HTERT RPE-1 (cell line): Measurements from ENCODE around the gene ENKD1.

Source experiments
- in situ Hi-C: fragments of 300-500 bp; cut with MboI; formaldehyde crosslinking; loops from 4 replicates; pipeline ENCODE4 v1.14.3; 2020; ENCODE audit warnings: low sequenced_read_pairs

ENKD1 gene

DNA sequence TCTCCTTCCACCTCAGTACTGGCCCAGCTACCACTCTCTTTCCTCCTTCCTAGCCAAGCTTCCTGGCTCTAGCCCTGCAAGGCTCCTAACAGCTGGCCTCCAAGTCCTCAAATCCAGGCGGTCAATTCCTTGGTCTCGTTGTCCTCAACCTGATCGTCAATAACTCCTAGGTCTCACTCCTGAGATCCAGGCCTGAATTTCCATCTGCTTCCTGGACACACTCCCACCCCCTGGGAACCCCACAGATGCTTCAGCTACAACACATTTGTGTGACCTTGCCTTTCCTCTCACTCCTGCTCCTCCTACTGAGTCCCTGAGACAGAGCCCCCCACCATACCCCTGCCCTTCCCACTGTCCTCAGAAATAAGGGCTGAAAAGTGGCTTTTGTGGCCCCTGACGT is 2.3 kb downstream of the ENKD1 start:
- in situ Hi-C loops: no loop called here

DNA sequence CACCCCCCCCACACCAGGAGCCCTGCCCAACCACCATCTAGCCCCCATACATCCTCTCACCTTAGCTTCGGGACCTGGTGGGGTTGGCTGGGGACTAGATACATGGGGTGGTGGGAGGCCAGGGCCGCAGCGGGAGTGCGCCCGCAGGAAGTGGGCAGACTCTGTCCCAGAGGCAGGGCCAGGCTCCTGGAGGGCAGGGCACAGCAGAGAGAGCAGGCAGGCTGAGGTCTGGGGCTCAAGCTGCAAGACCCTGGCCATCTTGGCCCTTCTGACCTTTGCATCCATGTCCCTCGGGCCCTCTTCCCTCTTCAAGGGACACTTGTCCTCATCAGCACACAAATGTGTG is 2.7 kb downstream of the ENKD1 start:
- in situ Hi-C loops: no loop called here

DNA sequence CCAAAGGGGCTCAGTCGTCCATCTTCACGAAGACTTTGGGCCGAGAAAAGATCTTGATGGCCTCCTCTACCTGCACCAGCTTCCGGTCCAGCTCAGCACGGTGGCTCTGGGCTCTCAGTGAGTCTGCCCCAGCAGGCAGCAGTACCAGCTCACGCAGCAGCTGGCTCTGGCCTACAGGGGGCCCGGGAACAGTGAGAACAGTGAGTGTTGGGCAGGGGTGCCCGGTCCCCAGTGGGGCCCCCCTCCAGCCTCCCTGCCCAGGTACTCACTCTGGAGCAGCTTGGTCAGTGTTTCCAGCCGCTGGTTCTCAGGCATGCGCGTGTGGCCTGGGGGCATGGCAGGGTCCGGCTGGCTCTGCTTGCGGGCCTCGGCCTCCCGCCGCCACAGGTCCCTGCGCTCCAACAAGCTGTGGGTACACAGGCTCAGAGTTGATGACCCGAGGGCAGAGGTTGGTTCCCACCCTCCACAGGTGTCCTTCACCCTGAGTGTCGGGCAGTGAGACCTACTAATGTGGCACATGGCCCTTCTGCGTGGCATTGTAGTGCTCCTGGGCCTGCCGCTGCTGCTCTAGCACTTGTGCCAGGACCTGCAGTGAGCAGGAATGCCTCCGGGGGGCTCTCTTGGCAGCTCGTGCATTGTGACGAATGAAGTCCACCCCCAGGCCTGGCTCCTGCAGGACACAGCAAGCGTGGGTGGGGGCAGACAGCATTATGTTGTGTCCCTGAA is 3.2 kb downstream of the ENKD1 start:
- in situ Hi-C loops: no loop called here

DNA sequence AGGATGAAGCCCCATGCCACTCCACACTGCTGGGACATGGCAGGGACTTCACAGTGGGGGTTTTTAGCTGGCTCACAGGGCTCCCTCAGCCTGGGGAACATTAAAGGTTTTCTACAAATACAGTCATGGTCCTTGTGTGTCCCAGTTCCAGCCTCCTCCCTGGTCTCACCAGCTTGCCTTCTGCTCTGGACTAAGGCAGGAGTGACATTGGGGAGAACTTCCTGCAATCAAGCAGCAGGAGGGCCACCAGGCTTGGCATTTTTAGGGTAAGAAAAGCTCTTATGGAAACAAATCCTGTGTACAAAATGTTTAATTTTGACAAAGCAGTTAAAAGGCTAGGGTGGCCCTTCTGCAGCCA is 3.9 kb downstream of the ENKD1 start:
- in situ Hi-C loops: no loop called here

DNA sequence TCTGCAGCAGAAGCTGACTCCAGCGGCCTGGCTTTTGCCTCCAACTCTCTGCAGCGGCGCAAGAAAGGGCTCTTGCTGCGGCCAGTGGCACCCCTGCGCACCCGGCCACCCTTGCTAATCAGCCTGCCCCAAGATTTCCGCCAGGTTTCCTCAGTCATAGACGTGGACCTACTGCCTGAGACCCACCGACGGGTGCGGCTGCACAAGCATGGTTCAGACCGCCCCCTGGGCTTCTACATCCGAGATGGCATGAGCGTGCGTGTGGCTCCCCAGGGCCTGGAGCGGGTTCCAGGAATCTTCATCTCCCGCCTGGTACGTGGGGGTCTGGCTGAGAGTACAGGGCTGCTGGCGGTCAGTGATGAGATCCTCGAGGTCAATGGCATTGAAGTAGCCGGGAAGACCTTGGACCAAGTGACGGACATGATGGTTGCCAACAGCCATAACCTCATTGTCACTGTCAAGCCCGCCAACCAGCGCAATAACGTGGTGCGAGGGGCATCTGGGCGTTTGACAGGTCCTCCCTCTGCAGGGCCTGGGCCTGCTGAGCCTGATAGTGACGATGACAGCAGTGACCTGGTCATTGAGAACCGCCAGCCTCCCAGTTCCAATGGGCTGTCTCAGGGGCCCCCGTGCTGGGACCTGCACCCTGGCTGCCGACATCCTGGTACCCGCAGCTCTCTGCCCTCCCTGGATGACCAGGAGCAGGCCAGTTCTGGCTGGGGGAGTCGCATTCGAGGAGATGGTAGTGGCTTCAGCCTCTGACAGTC is 4.5 kb downstream of the ENKD1 start:
- in situ Hi-C loops: no loop called here

DNA sequence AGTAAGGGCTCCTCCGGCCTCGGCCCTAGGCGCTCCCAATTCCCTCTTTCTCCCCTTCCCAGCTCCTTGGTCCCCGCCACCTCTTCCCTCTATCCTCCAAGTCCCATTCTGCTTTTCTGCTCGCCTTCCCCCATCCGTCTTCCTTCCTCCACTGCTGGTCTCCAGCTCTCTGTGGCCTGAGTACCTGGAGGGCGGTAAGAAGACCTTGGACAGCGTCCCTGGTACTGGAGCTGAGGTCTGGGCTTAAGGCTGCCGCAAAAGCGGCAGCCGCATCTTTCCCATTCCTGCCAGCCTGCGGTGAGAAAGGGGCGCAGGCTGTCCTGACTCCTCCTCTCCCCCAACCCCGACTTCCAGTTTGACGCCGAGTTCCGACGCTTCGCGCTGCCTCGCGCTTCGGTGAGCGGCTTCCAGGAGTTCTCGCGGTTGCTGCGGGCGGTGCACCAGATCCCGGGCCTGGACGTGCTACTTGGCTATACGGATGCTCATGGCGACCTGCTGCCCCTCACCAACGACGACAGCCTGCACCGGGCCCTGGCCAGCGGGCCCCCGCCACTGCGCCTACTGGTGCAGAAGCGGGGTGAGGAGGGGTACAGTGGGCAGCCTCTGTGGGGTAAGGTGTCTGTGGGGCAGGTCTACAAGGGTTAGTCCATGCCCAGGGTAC is 5.3 kb downstream of the ENKD1 start:
- in situ Hi-C loops: no loop called here

DNA sequence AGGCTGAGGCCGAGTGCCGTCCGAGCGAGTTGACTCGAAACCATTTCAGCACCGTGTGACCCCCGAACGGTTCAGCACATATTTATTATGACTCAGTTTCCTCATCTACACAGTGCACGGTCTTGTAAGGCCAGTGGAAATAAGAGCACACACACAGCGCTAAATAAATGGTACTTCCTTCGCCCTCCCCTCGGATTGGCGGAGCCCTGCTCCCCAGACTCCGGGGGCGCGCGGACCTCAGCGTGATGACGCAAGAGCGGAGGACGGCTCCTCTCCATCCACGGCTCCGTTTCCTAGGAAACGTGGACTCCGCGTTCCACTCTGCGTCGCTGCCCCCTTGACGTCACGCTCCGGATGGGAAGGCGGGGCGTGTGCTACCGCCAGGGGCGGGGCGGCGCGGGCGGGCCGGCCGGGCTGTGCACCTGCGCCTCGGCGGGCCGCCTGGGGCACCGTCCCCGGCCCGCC is 6.0 kb downstream of the ENKD1 start, which contains the start of gene PARD6A:
Gene PARD6A, plus strand, starts transcription at position 397 of the 465 bp plus-strand sequence. CDS start 79 bp downstream, outside the sequence.
- in situ Hi-C loops: no loop called here

DNA sequence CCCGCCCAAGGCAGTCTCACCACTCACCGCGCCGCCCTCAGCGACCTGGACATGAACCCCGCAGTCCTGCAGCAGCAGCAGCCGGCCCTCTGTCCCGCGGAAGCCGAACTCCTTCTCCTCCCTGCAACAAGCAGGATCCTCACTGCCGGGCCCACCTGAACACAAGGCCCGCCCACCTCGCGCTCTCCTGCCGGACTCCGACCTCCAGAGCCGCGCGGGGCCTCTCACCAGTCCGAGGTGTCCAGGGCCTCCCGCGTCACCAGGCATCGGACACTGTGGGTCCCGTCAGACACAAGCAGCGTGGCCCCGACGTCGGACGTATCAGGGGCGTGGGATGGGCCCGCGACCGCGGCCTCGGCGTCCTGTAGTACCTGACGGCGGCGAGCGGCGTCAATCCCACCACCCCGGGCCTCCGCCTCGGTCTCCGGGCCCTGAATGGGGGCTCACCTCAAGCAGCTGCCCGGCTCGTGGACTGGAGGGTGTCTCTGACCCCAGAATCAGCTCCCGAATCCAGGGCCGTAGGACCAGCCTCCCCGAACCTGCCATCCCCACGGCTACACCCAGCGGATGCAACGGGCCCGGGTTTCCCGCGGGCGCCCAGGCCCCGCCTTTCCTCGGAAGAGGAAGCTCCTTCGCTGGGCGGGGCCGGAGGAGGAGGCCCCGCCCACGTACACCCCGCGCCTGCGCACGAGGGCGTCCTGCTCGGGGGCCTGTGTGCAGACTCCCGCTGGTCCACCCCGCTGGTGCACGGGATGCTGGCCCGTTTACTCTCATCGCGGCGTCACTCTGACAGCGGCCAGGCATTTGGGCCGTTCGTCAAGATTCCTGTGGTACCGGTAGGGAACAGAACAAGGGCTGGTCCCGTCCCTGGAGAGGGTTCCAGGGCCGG is 6.6 kb downstream of the ENKD1 start, which contains the start of gene ACD:
Gene ACD, minus strand, starts transcription at position 586 of the 889 bp plus-strand sequence. Its CDS starts 40 bp downstream, at position 546.
- in situ Hi-C loops: no loop called here

DNA sequence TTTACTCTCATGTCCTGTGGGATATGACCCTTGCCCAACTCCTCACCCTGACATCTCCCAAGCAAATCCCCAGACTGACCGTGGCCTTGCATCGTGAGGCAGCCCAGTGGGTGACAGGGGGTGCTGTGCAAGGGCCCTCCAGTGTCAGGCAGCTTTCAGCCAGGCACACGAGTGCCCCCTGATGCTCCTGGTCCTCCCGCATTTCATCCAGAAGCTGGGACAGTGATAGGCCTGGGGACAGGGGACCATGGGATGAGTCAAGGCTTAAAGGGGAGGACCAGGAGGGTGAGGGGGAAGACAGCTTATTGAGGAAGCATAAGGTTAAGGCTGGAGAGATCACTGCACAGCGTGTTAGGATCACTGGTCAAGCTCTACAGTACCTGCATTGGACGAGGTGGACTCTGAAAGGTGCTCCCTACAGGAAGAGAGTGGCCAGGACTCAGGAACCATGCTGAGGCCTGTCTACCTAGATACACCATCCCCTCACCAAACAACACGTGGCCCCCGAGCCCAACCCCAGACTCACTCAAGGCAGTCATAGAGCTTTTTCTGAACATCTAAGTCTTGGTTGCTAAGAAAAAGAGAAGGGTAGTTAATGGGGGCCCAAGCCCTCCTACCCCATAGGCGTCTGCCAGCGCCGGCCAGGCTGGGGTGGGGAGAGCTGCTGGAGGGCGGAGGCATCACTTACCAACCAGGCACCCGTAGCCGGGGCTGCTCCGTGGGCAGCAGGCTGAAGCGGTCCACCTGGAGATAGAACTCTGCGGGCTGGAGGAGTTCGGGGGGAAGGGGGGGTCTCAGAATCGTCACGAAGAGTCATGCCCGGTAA is 7.5 kb downstream of the ENKD1 start:
- in situ Hi-C loops: no loop called here

DNA sequence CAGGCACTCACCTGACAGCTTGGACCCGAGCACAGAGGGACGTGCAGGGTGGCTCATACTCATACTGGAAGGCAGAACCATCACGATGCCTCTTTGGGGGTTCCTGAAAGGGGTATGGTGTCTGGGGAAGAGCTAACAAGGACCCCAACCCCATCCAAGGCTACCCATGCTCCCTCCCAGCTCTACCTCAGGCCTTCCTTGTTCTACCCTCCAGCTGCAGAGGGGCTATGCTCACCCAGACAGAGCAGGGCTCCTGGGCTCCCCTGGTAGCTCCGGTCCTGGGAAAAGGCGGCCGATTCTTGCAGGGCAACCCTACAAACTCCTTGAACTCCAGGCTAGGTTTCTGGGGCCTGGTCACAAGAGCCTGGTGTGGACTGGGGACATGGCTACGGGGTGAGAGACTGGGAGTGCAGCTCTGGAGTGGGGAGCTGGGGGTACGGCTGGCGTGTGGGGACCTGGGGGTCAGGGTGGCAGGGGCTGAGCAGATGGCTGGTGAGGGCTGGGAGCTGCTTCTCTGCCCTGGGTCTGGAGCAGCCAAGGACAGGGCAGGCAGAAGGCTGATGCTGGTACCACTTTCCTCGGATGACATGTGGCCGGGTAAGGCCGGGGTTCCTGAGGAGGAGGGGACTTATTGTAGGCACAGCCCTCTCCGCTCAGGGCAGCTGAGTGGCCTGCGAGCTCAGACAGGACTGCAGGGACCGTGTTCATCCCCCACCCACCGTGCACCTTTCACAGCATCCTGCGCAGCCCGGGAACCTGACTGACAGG is 8.6 kb downstream of the ENKD1 start:
- in situ Hi-C loops: no loop called here

DNA sequence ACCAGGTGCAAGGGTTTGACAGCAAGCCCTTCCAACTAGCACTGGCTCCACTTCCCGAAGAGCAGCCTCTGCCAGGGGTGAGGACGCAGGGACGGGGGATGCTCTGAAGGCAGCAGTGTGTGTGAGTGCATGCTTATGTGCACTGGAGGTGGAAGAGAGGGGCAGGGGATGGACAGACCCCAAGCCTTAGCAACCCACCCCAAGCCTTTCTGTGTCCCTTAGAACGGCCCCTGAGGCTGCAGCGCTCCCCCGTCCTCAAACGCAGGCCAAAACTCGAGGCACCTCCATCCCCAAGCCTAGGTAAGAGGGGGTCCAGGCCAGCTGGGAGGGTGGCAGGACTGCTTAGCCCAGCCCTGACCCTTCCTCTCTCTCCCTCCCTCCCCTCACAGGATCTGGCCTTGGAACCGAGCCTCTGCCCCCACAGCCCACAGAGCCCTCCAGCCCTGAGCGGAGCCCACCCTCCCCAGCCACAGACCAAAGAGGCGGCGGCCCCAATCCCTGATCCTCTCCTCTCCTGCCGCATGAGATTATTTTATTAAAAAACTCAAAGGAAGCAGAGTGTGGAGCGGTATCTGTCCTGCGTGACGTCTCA is 9.4 kb downstream of the ENKD1 start:
- in situ Hi-C loops: no loop called here

DNA sequence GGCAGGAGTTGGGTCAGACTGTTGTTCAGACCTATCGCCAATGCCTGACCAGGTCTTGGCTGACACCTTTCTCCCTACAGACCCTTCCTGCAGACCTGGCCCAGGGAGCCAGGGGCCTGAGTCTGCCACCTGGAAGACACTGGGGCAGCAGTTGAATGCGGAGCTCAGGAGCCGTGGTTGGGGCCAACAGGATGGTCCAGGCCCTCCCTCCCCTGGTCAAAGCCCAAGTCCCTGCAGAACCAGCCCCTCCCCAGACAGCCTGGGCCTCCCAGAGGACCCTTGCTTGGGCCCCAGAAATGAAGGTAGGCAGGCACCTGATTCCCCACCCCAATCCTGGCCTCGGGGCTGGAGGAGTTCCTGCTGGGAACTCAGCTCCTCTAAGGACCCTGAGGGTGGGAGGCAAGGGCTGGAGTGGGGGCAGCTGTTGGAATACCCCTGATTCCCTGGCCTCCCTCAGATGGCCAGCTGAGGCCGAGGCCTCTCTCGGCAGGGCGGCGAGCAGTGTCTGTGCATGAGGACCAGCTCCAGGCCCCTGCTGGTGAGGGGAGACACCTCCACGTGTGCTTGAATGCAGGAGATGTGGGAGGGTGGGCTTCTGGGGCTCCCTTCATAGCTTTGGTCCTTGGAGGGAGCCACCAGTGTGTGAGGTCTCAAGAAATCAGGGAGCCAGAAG is 10.1 kb downstream of the ENKD1 start:
- in situ Hi-C loops: no loop called here

DNA sequence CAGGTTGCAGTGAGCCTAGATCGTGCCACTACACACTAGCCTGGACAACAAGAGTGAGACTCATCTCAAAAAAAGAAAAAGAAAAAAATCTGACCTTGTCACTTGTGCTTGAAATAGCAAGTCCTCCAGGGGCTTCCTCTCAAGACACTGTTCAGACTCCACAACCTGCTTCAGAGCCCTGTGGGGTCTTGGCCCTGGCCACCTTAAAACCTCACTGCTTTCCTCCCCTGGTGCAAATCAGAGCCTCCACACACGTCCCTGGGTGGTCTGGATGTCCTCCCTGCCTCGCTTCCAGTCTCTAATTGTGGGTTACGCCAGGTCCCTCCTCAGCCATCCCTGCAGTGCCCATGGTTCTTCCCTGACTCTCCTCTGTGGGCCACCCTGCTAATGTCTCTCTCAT is 11.2 kb downstream of the ENKD1 start:
- in situ Hi-C loops: no loop called here

DNA sequence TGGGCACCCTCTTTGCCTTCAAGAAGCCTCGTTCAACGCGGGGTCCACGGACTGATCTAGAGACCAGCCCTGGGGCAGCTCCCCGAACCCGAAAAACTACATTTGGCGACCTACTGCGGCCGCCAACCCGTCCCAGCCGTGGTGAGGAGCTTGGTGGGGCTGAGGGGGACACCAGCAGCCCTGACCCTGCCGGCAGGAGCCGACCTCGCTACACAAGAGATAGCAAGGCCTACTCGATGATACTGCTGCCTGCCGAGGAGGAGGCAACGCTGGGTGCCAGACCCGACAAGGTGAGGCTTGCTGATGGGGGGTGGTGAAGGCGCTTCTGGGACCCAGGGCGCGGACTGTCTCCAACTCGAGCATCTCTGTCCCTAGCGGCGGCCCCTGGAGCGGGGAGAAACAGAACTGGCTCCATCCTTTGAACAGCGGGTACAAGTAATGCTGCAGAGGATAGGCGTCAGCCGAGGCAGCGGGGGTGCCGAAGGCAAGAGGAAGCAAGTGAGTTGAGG is 12.1 kb downstream of the ENKD1 start:
- in situ Hi-C loops: no loop called here

DNA sequence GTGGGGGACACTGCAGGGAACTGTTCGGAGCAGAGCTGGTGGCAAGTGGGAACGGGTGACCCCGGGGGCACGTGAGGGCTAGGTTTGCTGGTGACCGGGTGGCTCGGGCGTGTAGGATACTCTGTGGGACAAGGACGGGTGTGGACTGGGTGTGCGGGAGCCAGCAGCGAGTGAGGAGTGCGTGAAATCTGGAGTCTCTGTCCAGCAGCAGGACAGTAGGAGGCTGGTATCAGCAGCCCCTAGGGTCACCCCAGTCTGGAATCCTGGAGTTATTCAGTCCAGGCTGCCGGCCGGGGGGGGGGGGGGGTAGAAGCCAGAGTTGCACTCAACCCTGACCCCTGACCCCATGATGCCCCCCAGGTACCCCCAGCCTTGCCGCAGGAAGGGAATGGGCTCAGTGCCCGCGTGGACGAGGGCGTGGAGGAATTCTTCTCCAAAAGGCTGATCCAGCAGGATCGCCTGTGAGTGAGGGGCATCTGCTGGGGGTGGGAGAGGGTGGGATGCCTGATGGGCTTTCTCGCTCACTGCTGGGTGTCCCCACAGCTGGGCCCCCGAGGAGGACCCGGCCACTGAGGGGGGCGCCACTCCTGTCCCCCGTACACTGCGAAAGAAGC is 12.7 kb downstream of the ENKD1 start:
- in situ Hi-C loops: no loop called here

DNA sequence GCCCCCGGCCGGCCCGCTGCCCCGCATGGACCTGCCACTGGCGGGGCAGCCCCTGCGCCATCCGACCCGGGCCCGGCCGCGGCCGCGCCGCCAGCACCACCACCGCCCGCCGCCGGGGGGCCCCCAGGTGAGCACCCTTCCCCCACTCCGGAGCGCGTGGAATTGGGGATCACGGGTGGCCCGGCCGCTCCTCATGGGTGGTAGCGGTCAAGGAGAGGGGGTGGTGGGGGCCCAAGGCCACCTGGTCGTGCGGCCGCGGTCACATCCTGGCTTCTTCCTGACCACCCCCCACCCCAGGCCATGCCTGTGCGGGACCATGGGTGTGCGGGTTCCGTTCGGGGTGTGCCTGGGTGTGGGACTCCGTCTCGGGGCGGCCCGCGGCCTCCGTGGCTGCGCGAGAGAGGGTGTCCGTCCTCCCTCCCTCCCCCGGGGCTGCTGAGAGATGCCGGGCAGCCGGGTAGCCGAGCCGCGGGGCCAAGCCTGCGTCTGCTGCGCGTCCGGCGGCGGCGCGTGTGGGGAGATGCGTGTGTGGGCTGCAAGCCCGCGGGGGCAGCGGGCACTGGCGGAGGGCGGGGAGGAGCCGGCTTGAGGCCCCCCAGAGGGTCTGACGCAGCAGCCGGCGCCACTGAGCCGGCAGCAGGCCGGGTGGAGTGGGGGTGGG is 13.3 kb downstream of the ENKD1 start:
- in situ Hi-C loops: no loop called here

DNA sequence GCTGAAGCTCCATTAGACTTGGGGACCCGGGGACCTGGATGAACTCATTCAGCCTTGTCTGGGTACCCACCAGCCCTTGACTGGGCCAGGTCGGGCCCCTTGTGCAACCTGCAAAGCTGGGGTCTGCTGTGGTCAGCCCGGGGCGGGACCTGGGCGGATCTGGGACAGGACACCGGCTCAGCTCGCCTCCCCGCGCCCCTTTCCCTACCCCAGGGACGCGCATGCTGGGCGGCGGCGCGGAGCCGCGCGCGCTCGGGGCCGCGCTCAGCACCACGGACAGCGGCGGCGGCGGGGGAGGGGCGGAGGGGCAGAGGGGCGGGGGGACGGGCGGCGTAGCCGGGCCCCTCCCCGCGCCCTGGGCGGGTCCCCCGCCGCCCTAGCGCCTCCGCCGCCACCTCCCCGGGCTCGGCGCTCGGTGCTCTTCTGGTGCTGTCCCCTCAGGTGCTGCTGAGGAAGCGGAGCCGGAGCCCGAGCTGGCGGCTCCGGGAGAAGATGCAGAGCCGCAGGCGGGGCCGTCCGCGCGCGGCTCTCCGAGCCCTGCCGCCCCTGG is 13.9 kb downstream of the ENKD1 start:
- in situ Hi-C loops: no loop called here
